RWPE1 (cell line): ENCODE data around the gene CHD5.

ENCODE experiments used
- CTCF ChIA-PET: fragments of 350-600 bp; sonication (Branson Sonifier 250); formaldehyde crosslinking; extraction: SDS; loops from one replicate; lab custom pipeline; 2021; lab: Yijun Ruan, JAX
- POLR2A ChIA-PET: fragments of 400-600 bp; formaldehyde crosslinking; extraction: SDS; loops from one replicate; lab custom pipeline; 2020; ENCODE audit warnings: antibody characterized with exemption; ENCODE audit not compliant: low non-redundant PET; lab: Yijun Ruan, JAX
- DNase-seq: peaks from one replicate; pipeline ENCODE4 v3.0.0; 2012; ENCODE audit warnings: low spot score
- H3K27ac ChIP-seq: fragments of 450-650 bp; 2 replicates; pipeline ENCODE4 v1.5.1; 2017
- TF ChIP-seq, protein P1 (sequence below): fragments of 450-650 bp; conservative IDR thresholded peaks from 2 replicates; pipeline ENCODE4 v1.5.1; 2017; ENCODE audit warnings: low read depth, mild to moderate bottlenecking

The CHD5 gene

DNA sequence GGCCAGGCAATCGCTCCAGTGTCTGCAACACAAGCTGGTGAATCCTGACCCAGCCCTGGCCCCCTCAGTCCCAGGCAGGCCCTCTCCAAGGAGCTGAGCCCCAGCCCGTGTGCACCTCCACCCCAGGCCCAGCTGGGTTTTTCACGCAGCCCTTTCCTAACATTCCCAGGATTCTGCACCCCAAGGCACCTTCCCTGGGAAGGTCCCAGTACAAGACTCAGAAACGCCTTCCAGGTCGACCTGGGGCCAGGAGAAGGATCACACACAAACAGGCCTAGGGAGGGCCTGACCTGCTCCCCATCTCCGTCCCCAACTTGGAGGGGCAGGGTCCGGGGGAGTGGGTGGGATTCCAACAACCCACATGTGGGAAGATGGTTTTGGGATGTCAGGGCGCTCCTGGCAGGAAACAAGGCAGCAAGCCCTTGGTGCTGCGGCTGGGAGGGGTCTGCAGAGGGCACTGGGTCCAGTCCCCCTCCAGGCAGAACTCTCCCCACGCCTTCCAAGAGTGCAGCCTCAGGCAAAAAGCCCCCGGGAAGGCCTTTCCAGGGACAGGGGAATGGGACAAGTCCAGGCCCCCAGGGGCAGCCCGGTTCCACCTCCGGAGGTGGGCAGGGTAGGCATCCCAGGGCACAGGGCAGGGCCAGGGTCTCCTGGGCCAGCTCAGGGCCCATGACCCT is 76.1 kb downstream of the CHD5 start:
- POLR2A ChIA-PET: no interaction called here
- no peak for DNase-seq
- no peak overlapping the region for H3K27ac ChIP-seq
- CTCF ChIA-PET: no interaction called here
- TF ChIP-seq, protein P1, sequence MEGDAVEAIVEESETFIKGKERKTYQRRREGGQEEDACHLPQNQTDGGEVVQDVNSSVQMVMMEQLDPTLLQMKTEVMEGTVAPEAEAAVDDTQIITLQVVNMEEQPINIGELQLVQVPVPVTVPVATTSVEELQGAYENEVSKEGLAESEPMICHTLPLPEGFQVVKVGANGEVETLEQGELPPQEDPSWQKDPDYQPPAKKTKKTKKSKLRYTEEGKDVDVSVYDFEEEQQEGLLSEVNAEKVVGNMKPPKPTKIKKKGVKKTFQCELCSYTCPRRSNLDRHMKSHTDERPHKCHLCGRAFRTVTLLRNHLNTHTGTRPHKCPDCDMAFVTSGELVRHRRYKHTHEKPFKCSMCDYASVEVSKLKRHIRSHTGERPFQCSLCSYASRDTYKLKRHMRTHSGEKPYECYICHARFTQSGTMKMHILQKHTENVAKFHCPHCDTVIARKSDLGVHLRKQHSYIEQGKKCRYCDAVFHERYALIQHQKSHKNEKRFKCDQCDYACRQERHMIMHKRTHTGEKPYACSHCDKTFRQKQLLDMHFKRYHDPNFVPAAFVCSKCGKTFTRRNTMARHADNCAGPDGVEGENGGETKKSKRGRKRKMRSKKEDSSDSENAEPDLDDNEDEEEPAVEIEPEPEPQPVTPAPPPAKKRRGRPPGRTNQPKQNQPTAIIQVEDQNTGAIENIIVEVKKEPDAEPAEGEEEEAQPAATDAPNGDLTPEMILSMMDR: no peak

DNA sequence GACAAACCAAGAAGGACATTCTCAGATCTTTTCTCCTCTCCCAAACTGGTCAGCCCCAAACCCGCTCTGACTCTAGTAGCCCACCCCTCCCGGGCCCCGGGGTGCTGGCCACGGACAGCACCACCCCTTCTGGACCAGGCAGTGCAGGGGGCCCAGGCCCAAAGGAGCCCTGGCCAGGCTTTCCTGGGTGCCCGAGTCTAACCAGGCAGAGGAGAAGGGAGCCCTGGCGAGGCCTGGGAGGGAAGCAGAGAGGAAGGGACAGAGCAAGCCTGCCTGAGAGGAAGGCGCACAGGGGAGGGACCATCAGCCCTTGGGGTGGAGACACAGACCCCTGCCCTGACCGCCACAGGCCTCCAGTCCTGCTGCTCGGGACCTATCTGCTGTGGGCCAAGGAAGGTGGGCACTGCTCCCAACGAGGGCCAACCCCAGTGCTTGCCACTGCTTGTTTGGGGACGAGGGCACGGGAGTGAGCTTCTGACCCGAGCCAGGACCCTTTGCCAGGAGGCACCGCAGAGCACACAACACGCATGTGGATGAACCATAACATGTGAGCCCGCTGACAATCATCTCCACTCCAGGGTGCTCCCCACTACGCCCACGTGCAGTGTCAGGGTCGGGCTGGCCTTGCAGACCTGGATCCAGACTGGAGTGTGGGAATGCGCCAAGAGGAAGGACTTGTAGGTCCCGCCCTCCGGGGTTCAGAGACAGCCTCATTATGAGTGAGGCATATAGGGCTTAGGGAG is 76.8 kb downstream of the CHD5 start:
- no peak overlapping the region for H3K27ac ChIP-seq
- DNase-seq: no peak
- CTCF ChIA-PET: interaction anchor here (0.6 kb wide), 1 partner anchor 154 kb away, joined by 3 read pairs; no protein-coding TSS in a partner anchor
- TF ChIP-seq, protein P1: no peak
- POLR2A ChIA-PET: no interaction called here

DNA sequence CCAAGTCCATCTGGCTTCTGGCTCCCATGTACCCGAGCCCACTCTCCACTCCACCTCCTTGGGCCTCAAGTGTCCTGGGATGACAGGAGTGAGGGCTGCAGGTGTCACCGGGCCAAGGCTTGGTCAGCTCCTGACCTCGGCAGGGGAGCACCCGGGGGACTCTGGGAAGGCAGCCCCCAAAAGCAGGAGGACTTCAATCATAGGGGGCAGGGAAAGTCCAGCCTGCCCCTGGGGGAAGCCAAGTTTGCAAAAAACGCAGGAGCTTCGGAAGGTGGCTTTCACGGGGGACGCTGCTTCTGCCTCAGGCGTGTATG is 77.6 kb downstream of the CHD5 start:
- CTCF ChIA-PET: interaction anchor here (0.6 kb wide), 1 partner anchor 478 kb away, joined by 5 read pairs; no protein-coding TSS in a partner anchor
- TF ChIP-seq, protein P1: no peak
- no peak for DNase-seq
- POLR2A ChIA-PET: no interaction called here
- H3K27ac ChIP-seq: no peak overlapping the region

DNA sequence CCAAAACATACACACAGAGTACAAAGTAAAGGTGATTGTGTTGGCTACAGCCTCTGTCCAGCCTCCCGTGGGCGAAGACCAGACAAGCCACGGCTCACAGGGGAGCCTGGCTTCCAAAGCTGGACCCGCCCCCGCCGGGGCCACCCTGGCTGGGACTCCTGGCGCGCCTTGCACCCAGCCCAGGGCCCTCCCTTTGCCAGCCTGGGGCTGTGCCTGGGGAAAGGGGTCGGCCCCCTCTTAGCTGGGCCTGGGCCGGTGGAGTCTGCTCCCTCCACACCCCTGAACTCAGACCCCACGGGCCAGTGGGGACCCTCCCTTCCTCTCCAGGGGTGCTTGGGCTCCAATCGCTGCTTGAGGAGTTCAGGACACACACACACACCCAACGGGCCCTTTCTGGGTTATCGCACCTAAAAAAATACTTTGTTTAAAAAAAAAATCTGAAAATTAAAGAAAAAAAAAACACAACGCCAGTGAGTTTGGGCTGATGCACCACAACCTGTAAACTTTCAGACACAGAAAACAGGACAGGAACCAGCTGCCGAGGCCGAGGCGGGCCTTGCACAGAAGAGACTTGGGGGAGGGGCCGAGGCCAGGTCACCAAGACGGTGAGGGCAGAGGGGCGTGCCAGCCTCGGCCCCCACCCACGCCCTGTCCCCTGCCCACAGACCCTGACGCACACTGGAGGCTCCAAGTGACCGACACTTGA is 78.1 kb downstream of the CHD5 start:
- DNase-seq: no peak
- POLR2A ChIA-PET: no interaction called here
- CTCF ChIA-PET: interaction anchor here (0.5 to 0.6 kb wide), 2 partner anchors 77 to 479 kb away, joined by 3 to 5 read pairs; no protein-coding TSS in a partner anchor
- TF ChIP-seq, protein P1: no peak
- no peak overlapping the region for H3K27ac ChIP-seq

DNA sequence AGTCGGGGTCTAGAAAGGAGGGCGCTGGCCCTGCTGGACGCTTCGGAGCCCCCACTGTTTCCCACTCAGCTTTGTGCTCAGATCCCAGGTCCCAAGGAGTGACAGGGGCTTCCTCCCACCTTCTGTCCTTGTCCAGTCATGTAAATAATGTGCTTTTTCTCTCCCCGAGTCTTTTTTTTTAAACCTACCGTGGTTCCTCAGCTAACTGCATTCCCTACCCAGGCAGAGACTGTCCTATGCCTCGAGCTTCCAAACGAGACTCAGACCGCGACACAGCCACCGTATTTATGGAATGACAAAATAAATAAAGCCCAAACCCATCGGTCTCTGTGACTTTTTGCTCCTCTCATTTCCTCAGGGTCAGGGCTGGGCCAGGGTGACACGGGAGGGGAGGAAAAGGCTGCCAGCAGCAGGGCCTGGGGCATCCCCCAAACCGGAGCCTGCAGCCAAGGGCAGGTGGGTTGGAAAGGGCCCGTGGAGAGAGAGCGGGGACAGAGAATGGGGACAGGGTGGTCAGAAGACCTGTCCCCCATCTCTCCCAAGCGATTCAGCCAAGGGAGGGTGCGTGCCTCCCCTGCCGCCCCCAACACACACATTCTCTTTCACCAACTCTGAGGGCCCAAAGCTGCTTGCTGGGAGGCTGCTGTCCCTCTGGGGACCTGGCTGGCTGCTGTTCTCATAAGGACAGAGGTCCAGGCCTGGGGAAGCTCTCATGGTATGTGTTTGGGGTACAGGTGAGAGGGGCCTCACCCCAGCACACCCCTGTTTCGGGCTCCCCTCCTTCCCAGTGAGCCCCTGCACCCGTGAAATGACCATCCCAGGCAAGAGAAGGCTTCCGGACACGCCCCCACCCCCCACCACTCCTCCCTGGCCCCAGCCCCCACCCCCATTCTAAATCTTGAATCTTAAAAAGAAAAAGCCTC is 79.0 kb downstream of the CHD5 start:
- ChIA-PET CTCF (no interaction called here), POLR2A (interaction anchor here (0.6 kb wide), 1 partner anchor 20 kb away, joined by 3 read pairs; no protein-coding TSS in a partner anchor)
- H3K27ac ChIP-seq: no peak overlapping the region
- DNase-seq: no peak
- TF ChIP-seq, protein P1: no peak
